Measurements from ENCODE around the gene ACTBL2.
"Not testable (repeated sequence)": the region's sequence is repeated elsewhere in the genome, so short reads cannot be mapped to it uniquely, and the experiment has no call there.

Gene ACTBL2

GRCh38 chr5:57494104-57495098 is 11.8 kb upstream of the ACTBL2 start:
- DNase-seq: no peak

- no peak for DNase-seq
These were observed 10.4 kb upstream of the ACTBL2 start for GRCh38 chr5:57493034-57493433.

GRCh38 chr5:57492632-57493031 is 10.0 kb upstream of the ACTBL2 start:
- no peak for DNase-seq

GRCh38 chr5:57491369-57491965 is 8.9 kb upstream of the ACTBL2 start:
- no peak for DNase-seq

GRCh38 chr5:57488215-57488955 is 5.8 kb upstream of the ACTBL2 start:
- DNase-seq: no peak

- DNase-seq: no peak
These were observed 3.5 kb upstream of the ACTBL2 start for GRCh38 chr5:57486027-57486602.

GRCh38 chr5:57478826-57479225 is 3.8 kb downstream of the ACTBL2 start:
- DNase-seq: no peak

GRCh38 chr5:57476601-57477056 is 6.0 kb downstream of the ACTBL2 start:
- no peak for DNase-seq

GRCh38 chr5:57470339-57470738 is 12.3 kb downstream of the ACTBL2 start:
- DNase-seq: no peak

GRCh38 chr5:57468481-57469163 is 14.0 kb downstream of the ACTBL2 start:
- peak; percentile 17 for DNase-seq

- no peak for DNase-seq
These were observed 16.1 kb downstream of the ACTBL2 start for GRCh38 chr5:57466544-57466943.

- not testable (repeated sequence) for DNase-seq
These were observed 22.6 kb downstream of the ACTBL2 start for GRCh38 chr5:57460056-57460455.

- no peak for DNase-seq
These were observed 24.2 kb downstream of the ACTBL2 start for GRCh38 chr5:57458443-57458842.

GRCh38 chr5:57456531-57457135 is 26.0 kb downstream of the ACTBL2 start:
- no peak for DNase-seq

GRCh38 chr5:57455511-57456455 is 26.8 kb downstream of the ACTBL2 start:
- no peak for DNase-seq

- no peak for DNase-seq
These were observed 27.7 kb downstream of the ACTBL2 start for GRCh38 chr5:57454896-57455295.

GRCh38 chr5:57453728-57454127 is 28.9 kb downstream of the ACTBL2 start:
- DNase-seq: no peak

GRCh38 chr5:57452885-57453284 is 29.7 kb downstream of the ACTBL2 start:
- no peak for DNase-seq

GRCh38 chr5:57450991-57451876 is 31.4 kb downstream of the ACTBL2 start:
- no peak for DNase-seq

GRCh38 chr5:57448751-57449150 is 33.9 kb downstream of the ACTBL2 start:
- no peak for DNase-seq

Data from inflammatory macrophage treated with lipopolysaccharide for 4 hours (primary cell).